ENCODE measurements around the gene TOMM20.
"Not testable (repeated sequence)": the region's sequence is repeated elsewhere in the genome, so short reads cannot be mapped to it uniquely, and the experiment has no call there.

TOMM20 gene

DNA sequence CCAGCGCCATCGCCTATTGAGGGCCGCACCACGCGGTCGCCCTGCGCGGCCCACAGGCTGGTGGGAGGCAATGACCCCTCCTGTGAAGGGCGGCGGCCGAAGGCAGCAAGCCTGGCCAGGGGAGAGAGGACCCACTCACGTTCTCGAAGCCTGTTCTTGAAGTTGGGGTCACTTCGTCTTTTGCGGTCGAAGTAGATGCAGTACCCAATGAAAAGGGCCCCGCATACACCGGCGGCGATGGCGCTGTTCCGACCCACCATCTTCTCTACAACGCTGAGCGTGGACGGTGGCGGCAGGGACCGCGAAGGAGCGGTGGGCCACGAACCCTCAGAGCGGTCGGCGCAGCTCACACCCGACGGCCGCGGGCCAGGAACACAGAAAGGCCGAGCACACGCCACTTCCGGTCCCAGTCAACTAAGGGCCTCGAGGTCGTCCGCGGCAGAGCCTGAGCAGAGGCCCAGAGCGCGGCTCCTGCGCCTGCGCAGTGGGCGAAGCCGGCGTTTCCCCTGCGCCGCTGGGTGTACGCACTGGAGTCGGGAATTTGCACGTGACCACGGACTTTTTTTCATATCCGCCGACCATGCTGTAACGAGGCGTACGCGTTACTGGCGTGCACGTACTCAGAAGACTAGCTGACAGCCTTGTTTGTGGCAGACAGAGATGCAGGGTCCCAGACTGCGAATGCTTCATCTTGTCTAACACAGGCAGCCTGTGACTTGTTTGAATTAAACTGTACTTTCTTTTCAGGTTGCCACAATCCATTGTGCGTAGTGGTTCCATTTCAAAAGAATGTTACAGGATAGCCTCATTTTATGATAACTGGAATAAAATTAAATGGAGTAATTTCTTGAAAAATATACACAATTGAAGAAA is at the start of gene TOMM20:
Gene TOMM20 (minus strand): TSS at position 382 of the 873 bp plus-strand sequence. CDS start 122 bp downstream, at position 260.
- FAIRE-seq (peak; percentile 90), DNase-seq (ENCODE audit: insufficient read length, low spot score) (peak; percentile 93)

DNA sequence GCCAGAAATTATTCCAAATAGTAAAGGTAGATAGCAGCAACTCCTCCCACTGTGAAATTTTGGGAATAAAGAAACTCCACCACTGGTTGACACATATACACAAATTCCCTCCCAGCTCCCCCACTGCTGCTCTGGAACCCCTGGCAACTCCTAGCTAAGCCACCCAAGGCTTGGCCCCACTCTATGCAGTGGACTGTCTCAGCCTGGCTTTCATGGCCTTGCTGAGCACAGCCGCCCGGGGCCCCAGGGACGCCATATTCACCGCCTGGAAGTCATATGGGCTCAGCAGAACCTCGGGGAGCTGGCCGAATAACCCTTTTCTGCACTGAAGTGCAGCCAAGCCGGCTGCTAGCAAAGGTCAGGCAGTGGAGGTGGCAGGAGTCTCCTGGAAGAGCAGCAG is 47.8 kb upstream of the TOMM20 start:
- FAIRE-seq (no peak), DNase-seq (ENCODE audit: insufficient read length, low spot score) (no peak)

DNA sequence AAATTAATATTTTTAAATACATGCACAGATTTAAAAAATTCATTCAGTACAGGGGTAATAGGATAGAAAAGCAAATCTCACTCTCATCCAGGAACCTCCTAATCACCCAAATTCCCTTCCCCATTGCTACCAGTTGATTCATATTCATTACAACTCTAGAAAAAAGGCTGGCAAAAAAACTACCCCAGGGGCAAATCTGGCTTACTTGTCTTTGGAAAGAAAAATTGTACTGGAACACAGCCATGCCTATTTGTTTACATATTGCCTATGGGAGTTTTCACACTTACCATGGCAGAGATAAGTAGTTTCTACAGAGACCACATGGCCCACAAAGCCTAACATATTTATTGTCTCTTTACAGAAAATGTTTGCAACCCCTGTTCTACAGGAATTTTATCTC is 41.3 kb upstream of the TOMM20 start:
- no peak for FAIRE-seq
- no peak for DNase-seq (ENCODE audit: insufficient read length, low spot score)

DNA sequence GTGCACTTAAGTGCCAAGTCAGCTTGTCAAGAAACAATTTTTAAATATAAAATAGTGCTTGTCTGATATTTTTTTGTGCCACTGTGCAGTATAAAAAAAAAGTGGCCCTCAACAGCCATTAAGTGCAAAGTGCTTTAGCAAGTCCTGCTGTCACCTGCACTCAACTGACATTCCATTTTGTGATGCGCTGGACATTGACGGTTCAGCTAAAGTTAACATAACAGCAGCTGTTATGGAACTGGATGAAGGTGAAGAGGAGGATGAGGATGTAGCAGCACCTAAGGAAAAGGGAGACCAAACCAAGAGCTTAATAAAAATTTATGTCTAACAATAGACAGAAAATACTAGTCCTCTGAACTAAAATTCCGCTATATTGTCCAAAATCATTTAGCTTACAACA is 39.7 kb upstream of the TOMM20 start:
- FAIRE-seq (no peak), DNase-seq (ENCODE audit: insufficient read length, low spot score) (no peak)

DNA sequence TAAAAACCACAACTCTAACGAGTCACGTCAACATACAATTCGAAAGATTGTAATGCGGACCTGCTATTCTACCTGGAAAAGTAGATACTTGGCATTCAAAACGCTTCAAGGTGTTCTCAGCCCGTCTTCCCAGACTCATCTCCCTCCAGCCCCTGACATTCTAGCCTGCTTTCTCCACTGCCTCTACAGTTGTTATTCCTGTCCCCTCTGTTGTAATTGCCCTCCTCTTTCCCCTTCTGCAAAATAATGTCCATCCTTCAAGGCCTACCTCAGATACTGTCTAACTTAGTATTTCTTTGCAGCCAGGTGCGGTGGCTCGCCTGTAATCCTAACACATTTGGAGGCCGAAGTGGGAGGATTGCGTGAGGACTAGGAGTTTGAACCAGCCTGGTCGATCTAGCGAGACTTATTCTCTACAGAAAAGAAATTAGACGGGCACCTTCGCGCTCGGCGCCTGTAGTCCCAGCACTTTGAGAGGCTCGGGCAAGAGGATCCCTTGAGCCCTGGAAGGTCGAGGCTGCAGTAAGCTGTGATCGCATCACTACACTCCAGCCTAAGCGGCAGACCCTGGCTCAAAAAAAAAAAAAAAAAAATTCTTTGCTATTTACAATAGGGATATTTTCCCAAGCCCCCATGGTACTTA is 33.2 kb upstream of the TOMM20 start:
- DNase-seq (ENCODE audit: insufficient read length, low spot score) (no peak), FAIRE-seq (peak; percentile 18)

DNA sequence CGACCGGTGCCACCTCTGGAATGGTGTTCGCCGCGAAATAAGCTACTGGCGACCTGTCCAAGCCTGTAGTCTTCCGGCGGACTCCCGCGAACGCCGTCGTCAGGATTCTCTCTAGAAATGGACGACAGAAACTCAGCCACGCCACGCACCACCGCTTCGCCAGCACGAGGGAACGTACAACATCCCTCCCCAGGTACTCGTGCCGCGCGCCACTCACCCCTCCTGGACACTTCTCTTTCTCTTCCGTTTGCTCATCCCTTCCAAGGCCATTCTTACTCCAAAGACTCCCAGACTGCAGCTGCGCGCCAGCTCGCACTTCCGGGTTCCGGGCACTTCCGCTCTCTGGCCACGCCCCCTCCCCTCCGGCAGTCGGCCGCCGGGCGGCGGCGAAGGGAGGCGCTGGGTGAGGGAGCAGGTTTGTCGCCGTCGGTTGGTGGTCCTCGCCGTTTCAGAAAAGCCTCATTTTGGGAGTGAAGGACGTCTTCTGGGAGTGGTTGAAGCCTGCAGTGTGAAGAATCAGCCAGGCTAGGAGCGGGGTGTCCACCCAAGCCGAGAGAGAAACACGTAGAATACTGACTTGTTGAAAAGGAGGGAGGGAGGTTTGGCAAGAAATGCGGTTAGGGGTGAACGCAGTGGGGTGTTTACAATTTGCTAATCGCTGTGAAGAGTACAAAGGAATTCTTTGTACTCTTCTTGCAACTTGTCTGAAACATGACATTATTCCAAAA is 32.5 kb upstream of the TOMM20 start, which contains the start of gene RBM34:
Gene RBM34 (minus strand): TSS at position 294 of the 728 bp plus-strand sequence. CDS start 24 bp downstream, at position 270.
- DNase-seq (ENCODE audit: insufficient read length, low spot score) (peak; percentile 75), FAIRE-seq (peak; percentile 85)

DNA sequence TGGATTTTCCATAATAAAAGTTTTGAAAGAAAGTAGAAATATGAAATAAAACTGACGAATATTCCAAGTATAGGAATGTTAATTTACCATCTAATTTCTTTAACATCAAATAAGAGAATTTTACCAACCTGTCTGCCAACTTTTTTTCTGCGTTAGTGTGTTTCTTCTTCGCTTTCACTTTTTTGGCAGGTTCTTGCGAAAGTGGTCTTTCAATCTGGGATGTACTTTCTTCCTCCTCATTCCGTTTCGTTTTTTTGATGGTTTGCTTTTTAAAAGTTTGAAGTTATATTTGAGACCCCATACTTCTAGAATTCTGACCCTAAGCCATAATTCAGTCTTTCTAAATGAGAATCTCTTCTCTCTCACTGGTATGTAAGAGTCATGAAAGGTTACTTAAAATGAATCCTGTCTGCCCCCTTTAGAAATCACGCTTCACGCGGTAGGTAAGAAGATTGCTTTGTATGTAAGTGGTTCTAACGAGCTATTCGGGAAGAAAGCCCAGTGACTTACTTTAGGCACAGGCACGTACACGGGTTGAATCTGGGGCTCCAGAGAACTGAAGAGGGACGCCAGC is 31.8 kb upstream of the TOMM20 start:
- FAIRE-seq (no peak), DNase-seq (ENCODE audit: insufficient read length, low spot score) (peak; percentile 27)

DNA sequence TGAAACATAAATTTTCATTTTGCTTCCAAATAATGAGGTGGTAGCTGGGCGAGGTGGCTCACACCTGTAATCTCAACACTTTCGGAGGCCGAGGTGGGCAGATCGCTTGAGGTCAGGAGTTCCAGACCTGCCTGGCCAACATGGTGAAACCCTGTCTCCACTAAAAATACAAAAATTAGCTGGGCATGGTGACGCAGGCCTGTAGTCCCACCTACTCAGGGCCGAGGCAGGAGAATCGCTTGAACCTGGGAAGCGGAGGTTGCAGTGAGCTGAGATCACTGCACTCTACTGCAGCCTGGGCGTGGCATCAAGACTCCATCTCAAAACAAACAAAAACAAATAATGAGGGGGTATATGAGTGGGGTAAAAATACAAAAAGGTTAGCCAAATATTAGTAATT is 31.3 kb upstream of the TOMM20 start:
- FAIRE-seq; DNase-seq (ENCODE audit: insufficient read length, low spot score): not testable (repeated sequence)

DNA sequence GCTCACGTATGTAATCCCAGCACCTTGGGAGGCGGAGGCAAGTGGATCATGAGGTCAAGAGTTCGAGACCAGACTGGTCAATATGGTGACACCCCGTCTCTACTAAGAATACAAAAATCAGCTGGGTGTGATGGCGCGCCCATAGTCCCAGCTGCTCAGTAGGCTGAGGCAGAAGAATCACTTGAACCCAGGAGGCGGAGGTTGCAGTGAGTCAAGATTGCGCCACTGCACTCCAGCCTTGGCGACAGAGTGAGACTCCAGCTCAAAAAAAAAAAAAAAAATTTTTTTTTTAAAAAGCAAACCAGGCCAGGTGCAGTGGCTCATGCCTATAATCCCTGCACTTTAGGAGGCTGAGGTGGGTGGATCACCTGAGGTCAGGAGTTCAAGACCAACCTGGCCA is 30.6 kb upstream of the TOMM20 start:
- not testable (repeated sequence) for FAIRE-seq; DNase-seq (ENCODE audit: insufficient read length, low spot score)

DNA sequence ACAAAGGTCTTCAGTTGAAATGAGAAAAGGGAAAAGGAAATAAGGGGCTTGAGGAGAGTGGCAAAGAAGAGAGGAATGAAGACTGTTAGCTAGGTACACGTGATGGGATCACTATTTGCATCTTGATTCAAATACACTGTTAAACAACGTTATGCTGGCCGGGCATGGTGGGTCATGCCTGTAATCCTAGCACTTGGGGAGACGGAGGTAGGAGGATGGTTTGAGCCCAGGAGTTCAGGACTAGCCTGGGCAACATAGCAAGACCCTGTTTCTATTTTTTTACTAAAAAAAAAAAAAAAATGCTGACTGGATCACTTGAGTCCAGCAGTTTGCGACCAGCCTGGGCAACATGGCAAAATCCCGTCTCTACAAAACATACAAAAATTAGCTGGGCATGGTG is 30.0 kb upstream of the TOMM20 start:
- DNase-seq (ENCODE audit: insufficient read length, low spot score) (no peak), FAIRE-seq (no peak)

DNA sequence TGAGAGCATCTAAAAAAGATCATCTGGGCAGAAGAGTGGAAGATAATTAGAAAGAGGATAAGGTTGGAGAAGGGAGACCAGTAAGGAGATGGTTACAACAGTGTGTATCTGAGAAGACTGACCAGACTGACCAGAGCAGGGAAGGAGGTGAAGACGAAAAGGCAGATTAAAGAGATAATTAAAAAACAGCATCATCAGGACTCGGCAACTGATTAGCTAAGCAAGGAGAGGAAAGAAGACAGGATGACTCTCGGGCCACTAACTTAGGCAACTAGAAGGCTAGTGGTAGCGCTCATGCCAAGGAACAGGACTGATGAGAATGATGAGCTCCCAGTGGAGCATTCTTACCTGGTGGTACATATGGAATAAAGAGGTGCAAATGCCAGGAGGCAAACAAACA is 28.5 kb upstream of the TOMM20 start:
- no peak for DNase-seq (ENCODE audit: insufficient read length, low spot score)
- no peak for FAIRE-seq

DNA sequence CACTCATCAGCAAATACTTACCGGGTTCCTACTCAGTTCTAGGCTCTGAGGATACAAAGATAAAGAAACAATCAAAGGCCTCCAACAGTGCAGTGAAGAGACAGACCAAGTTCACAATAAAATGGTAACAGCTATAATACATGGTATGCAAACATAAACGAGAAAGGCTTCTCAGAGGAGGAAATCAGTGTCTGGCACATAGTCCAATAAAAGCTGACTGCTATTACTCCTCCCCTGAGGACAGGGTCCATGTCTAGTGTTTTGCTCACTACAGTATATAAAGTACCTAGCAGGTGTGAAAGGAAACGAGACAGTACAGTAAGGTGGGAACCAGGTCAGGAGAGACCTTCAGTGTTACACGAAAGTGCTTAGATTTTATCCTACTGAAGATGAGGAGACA is 28.1 kb upstream of the TOMM20 start:
- FAIRE-seq: no peak
- no peak for DNase-seq (ENCODE audit: insufficient read length, low spot score)

DNA sequence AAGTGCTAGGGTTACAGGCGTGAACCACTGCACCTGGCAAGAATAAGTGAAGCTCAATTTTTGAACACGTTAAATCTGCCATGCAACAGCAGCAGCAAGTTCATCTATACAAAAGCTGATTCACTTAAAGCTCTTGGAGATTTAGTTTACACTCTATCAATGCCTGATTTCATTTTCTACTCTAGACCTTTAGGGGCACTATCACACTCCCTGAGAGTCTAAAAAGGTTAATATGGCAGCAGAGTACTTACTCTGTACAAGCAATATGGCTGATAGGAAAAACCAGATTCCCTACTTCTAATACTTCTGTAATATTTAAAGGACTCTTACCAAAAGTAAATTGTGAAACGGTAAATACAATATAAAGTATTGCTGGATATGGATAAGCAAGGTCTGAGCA is 27.6 kb upstream of the TOMM20 start:
- no peak for DNase-seq (ENCODE audit: insufficient read length, low spot score)
- FAIRE-seq: no peak

DNA sequence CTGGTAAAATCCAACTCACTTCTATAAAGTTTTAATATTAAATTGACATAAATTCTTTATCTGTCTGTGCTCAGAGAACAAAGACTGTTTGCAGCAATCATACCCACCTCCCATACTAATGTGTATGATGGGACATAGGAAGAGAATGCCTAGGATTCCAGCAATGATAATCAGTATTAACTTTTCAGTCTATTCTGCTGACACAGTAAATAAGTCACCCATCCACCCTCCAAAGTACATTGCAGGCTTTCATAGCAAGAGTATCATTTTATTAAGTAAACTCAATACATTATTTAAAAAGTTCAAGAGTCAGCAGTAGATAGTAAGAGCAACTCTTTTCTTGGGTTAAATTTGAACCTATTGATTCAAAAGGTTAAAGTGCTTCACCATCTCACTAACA is 23.6 kb upstream of the TOMM20 start:
- FAIRE-seq (no peak), DNase-seq (ENCODE audit: insufficient read length, low spot score) (no peak)

DNA sequence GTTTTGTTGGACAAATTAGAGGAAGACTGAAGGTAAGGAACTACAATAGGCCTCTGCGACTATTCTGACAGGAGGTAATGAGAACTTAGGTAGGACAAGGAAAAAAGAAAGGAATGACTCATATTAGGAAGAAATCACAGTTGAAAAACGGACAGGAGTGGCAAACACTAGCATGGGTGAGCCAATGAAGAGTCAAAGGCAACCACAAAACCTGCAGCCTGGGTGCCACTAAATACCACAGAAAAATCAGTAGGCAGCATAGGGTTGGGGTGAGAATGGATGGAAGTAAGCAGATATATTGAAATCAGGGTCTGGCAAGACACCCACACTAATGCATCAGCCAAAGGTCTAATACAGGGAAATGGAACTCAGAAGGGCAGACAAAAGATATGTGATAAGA is 22.4 kb upstream of the TOMM20 start:
- FAIRE-seq: no peak
- DNase-seq (ENCODE audit: insufficient read length, low spot score): no peak

DNA sequence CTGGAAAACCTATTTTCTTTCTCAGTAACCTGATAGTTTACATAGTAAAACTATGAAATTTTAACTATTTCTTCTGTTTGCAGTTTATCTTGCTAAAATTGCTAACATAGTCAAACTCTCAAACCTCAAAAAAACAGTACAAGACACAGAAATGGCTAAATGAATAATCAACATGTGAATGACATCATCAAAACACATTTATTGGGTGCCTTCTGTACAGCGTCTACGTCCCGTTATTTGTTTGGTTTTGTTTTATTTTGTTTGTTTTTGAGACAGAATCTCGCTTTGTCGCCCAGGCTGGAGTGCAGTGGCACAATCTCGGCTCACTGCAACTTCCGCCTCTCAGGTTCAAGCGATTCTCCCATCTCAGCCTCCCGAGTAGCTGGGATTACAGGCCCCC is 21.2 kb upstream of the TOMM20 start:
- FAIRE-seq: no peak
- DNase-seq (ENCODE audit: insufficient read length, low spot score): no peak

DNA sequence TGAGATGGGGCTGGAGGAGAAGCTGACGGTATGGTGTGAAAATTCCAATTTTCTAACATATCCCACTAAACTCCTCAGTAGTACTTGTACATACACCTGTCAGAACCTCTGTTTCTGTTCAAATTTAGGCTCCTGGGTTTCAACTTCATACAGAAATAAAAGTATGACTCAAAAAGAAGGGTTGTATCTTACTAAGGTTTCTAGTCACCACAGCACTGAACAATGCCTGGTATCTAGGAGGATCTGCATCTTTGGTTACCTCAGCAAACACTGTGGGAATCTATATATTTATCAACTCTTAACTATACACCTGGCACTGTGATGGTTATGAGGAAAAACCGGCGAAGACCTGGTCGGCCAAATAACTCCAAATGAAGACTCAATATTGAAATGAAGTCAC is 18.6 kb upstream of the TOMM20 start:
- DNase-seq (ENCODE audit: insufficient read length, low spot score): no peak
- no peak for FAIRE-seq

DNA sequence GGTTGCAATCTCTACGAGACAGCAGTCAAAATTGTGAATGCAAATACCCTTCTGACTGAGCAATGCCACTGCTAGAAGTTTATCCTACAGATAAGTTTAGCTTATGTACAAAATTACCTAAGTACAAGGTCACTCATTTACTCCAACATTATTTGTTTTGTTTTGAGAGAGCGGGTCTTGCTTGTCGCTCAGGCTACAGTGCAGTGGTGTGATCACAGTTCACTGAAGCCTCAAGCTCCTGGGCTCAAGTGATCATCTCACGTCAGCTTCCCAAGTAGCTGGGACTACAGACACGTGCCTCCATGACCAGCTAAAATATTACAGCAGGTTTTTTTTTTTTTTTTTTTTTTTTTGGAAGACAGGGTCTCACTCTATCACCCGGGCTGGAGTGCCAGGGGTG is 17.0 kb upstream of the TOMM20 start:
- FAIRE-seq (no peak), DNase-seq (ENCODE audit: insufficient read length, low spot score) (no peak)

DNA sequence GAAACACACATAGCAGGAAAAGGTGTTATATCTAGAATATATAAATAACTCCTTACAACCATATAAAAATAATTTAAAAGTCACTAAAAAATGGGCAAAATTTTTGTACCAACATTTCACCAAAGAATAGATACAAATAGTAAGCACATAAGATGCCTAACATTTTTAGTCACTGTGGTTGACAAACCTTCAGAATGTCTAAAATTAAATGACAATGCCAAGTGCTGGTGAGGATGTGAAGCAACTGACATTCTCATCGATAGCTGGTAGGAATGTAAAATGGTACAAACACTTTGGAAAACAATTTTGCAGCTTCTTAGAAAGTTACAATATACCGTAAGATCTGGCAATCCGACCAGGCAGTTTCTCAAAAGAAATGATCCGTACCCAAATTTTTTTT is 14.4 kb upstream of the TOMM20 start:
- FAIRE-seq: no peak
- no peak for DNase-seq (ENCODE audit: insufficient read length, low spot score)

DNA sequence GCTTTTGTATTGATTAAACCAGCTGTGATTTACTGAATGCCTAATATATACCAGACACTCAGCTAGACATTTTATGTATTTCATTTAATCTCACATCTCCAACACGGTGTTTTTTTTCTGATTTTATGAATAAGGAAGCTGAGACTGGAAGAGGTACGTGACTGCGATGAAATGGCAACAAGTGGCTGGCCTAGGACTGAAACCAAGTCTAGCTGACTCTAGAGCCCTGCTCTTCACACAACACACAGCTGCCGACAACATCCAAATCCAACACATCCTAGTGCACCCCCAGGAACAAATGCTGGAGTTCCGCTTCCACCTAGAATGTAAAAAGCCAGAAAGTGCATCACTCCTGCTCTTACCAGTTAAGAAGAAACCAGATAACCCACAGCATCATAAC is 10.7 kb upstream of the TOMM20 start:
- FAIRE-seq: no peak
- no peak for DNase-seq (ENCODE audit: insufficient read length, low spot score)

DNA sequence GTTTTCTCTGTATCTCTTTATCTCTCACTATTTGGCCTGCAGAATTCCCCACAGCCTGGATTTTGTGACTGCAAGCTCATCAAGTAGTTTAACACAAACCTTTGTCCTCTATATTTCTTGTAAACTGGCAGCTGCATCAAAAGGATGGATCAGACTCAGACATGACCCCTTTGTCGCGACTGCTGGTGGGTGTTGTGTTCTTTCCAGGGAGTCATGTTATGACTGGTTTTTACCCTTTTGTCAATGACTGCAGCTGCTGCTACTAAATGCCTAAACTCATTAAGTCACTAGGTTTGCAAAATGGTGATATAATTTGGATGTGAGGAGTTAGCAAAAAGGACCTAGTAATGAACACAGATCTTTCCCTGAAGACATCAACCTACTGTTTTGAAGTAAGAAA is 10.2 kb upstream of the TOMM20 start:
- no peak for DNase-seq (ENCODE audit: insufficient read length, low spot score)
- FAIRE-seq: no peak

Measured in GM19239 (cell line).